H1 (cell line): ENCODE results near the gene ZNF652. TPM values are rescaled to one million over a fixed set of nuclear protein-coding genes. Genes with fewer than 3 reads are reported as not detected.

ENCODE experiments used
- CTCF ChIA-PET: fragments of 300-600 bp; sonication (Branson Sonifier 250); formaldehyde crosslinking; loops from one replicate; lab custom pipeline; 2021; ENCODE audit not compliant: partially characterized antibody; lab: Charles Lee
- POLR2A ChIA-PET: fragments of 300-600 bp; sonication (Branson Sonifier 250); formaldehyde crosslinking; loops from one replicate; lab custom pipeline; 2021; ENCODE audit warnings: inconsistent platforms; ENCODE audit not compliant: partially characterized antibody; lab: Charles Lee
- DNase-seq, 2 experiments: peaks; one replicate each; pipeline versions ENCODE4 v3.0.0 to v3.0.0-alpha.2; 2010 to 2022; ENCODE audit warnings: low spot score in 2 of 2, low read depth in 1 of 2, mixed read lengths in 1 of 2
- FAIRE-seq: peaks from 2 replicates; lab custom pipeline; 2011; peaks lifted over from hg19 to GRCh38; lab: Jason Lieb, UNC
- H2AFZ ChIP-seq: 2 replicates; pipeline ENCODE4 v1.8.1; 2012; ENCODE audit warnings: low read length, inconsistent platforms
- H2AK5ac ChIP-seq: 2 replicates; pipeline ENCODE4 v1.6.1; 2013; ENCODE audit warnings: low read depth, low read length
- H2BK120ac ChIP-seq: replicated peaks from 2 replicates; pipeline ENCODE3; 2013; ENCODE audit warnings: low read depth, low read length, inconsistent platforms
- H2BK12ac ChIP-seq: 2 replicates; pipeline ENCODE4 v1.6.1; 2013; ENCODE audit warnings: low read depth, low read length
- H2BK15ac ChIP-seq: 2 replicates; pipeline ENCODE4 v1.6.1; 2013; ENCODE audit warnings: low read length
- H2BK20ac ChIP-seq: 2 replicates; pipeline ENCODE4 v1.6.1; 2013; ENCODE audit warnings: low read length
- H2BK5ac ChIP-seq: 2 replicates; pipeline ENCODE4 v1.6.1; 2013; ENCODE audit warnings: low read depth, low read length
- H3K14ac ChIP-seq: 2 replicates; pipeline ENCODE4 v1.6.1; 2013; ENCODE audit warnings: inconsistent platforms; ENCODE audit not compliant: insufficient read length
- H3K18ac ChIP-seq: 2 replicates; pipeline ENCODE4 v1.6.1; 2013; ENCODE audit warnings: low read length; ENCODE audit errors: extremely low read depth
- H3K23ac ChIP-seq: 2 replicates; pipeline ENCODE4 v1.6.1; 2013; ENCODE audit warnings: inconsistent platforms; ENCODE audit not compliant: insufficient read length
- H3K23me2 ChIP-seq: 2 replicates; pipeline ENCODE4 v1.6.1; 2013; ENCODE audit warnings: low read depth, low read length
- H3K27ac ChIP-seq: 2 replicates; pipeline ENCODE4 v1.6.1; 2011; ENCODE audit warnings: low read depth, low read length, inconsistent platforms
- H3K27me3 ChIP-seq, 4 experiments: replicated peaks in 1 of 4; 1 replicate in 1 of 4; 2 replicates in 3 of 4; pipeline versions ENCODE4 v1.6.1 to v1.8.1; 2011 to 2013; ENCODE audit warnings: low read length in 3 of 4, mild to moderate bottlenecking in 3 of 4, inconsistent platforms in 2 of 4, mixed read lengths in 2 of 4, moderate library complexity in 1 of 4; ENCODE audit not compliant: control insufficient read depth in 3 of 4, insufficient read depth in 3 of 4; ENCODE audit errors: extremely low read depth in 1 of 4
- H3K36me3 ChIP-seq, 4 experiments: 2 replicates each; pipeline versions ENCODE4 v1.6.1 to v1.8.1; 2011 to 2013; ENCODE audit warnings: mild to moderate bottlenecking in 4 of 4, low read length in 3 of 4, moderate library complexity in 2 of 4, control low read depth in 1 of 4, inconsistent platforms in 1 of 4; ENCODE audit not compliant: insufficient read depth in 4 of 4, control insufficient read depth in 2 of 4
- H3K4ac ChIP-seq: replicated peaks from 2 replicates; pipeline ENCODE3; 2013; ENCODE audit warnings: low read length, low read depth, mixed read lengths, inconsistent platforms; ENCODE audit not compliant: insufficient read length
- H3K4me1 ChIP-seq, 4 experiments: replicated peaks in 1 of 4; 1 replicate in 1 of 4; 2 replicates in 3 of 4; pipeline versions ENCODE4 v1.6.1 to v1.8.1; 2011 to 2013; ENCODE audit warnings: low read length in 3 of 4, inconsistent platforms in 2 of 4, mixed read lengths in 1 of 4; ENCODE audit not compliant: insufficient read depth in 4 of 4, control insufficient read depth in 3 of 4
- H3K4me2 ChIP-seq, 2 experiments: 2 replicates each; pipeline versions ENCODE4 v1.6.1 to v1.8.1; 2011 to 2013; ENCODE audit warnings: low read depth in 2 of 2, low read length in 2 of 2, control low read depth in 1 of 2, inconsistent platforms in 1 of 2, mild to moderate bottlenecking in 1 of 2; ENCODE audit not compliant: insufficient read depth in 1 of 2
- H3K4me3 ChIP-seq, 4 experiments: fragments of 200-600, 300-600 bp in 1 of 4; sonication (generic), shearing (Covaris generic), sonication (Bioruptor Twin) in 1 of 4; 2 replicates each; pipeline versions ENCODE4 v1.5.1 to v1.8.1; 2011 to 2016; ENCODE audit warnings: low read length in 4 of 4, low read depth in 3 of 4, control low read depth in 2 of 4, inconsistent platforms in 2 of 4, mild to moderate bottlenecking in 2 of 4, mixed read lengths in 1 of 4, moderate library complexity in 1 of 4; ENCODE audit not compliant: insufficient read depth in 2 of 4; ENCODE audit errors: extremely low read depth in 1 of 4
- H3K56ac ChIP-seq: replicated peaks from 2 replicates; pipeline ENCODE3; 2013; ENCODE audit warnings: low read depth, mild to moderate bottlenecking, mixed read lengths, low read length, inconsistent platforms; ENCODE audit not compliant: insufficient read length
- H3K79me1 ChIP-seq: 2 replicates; pipeline ENCODE4 v1.6.1; 2013; ENCODE audit warnings: low read depth, low read length, control low read depth
- H3K79me2 ChIP-seq, 2 experiments: 2 replicates each; pipeline versions ENCODE4 v1.6.1 to v1.8.1; 2012 to 2013; ENCODE audit warnings: low read length in 2 of 2, mild to moderate bottlenecking in 2 of 2, inconsistent platforms in 1 of 2; ENCODE audit not compliant: insufficient read depth in 2 of 2, control insufficient read depth in 1 of 2
- H3K9ac ChIP-seq, 4 experiments: replicated peaks in 1 of 4; 1 replicate in 1 of 4; 2 replicates in 3 of 4; pipeline versions ENCODE4 v1.6.1 to v1.8.1; 2011 to 2013; ENCODE audit warnings: low read depth in 3 of 4, low read length in 3 of 4, control low read depth in 2 of 4, mild to moderate bottlenecking in 2 of 4, moderate library complexity in 2 of 4, inconsistent platforms in 1 of 4; ENCODE audit errors: extremely low read depth in 1 of 4
- H3K9me3 ChIP-seq, 2 experiments: 2 replicates each; pipeline versions ENCODE4 v1.6.1 to v1.8.1; 2012 to 2013; ENCODE audit warnings: mild to moderate bottlenecking in 2 of 2, moderate library complexity in 2 of 2, control low read depth in 1 of 2, inconsistent platforms in 1 of 2, low read depth in 1 of 2, low read length in 1 of 2, mixed read lengths in 1 of 2; ENCODE audit not compliant: insufficient read depth in 2 of 2
- H4K20me1 ChIP-seq, 2 experiments: replicated peaks in 1 of 2; 2 replicates each; pipeline versions ENCODE3 to v1.8.1; 2011 to 2013; ENCODE audit warnings: inconsistent platforms in 2 of 2, low read length in 2 of 2, mild to moderate bottlenecking in 1 of 2; ENCODE audit not compliant: insufficient read depth in 2 of 2, control insufficient read depth in 1 of 2
- H4K5ac ChIP-seq: 2 replicates; pipeline ENCODE4 v1.6.1; 2013; ENCODE audit warnings: low read length, low read depth, mixed read lengths, inconsistent platforms; ENCODE audit not compliant: insufficient read length
- H4K8ac ChIP-seq: 2 replicates; pipeline ENCODE4 v1.8.0; 2013; ENCODE audit warnings: mild to moderate bottlenecking, moderate library complexity, low read length, inconsistent platforms; ENCODE audit not compliant: insufficient read depth; ENCODE audit errors: extremely low read depth
- H4K91ac ChIP-seq: replicated peaks from 2 replicates; pipeline ENCODE3; 2013; ENCODE audit warnings: low read length, mixed read lengths, inconsistent platforms; ENCODE audit not compliant: insufficient read length
- CHD1 ChIP-seq: IDR thresholded peaks from 2 replicates; pipeline ENCODE4 v1.6.1; 2012; ENCODE audit warnings: low read depth, low read length, improper control_type of control experiment
- EGR1 ChIP-seq: IDR thresholded peaks from 2 replicates; pipeline ENCODE4 v1.6.1; 2011; ENCODE audit warnings: low read depth, low read length, borderline replicate concordance
- EZH2 ChIP-seq: fragments of 200-600 bp; sonication (generic); IDR thresholded peaks from 2 replicates; pipeline ENCODE4 v1.7.1; 2012; ENCODE audit warnings: low read depth, mild to moderate bottlenecking, moderate library complexity, low read length, inconsistent platforms; ENCODE audit not compliant: severe bottlenecking
- NANOG ChIP-seq: IDR thresholded peaks from 2 replicates; pipeline ENCODE4 v1.6.1; 2011; ENCODE audit warnings: low read length, low read depth, mild to moderate bottlenecking, inconsistent platforms; ENCODE audit not compliant: insufficient read depth, poor library complexity, severe bottlenecking
- PHF8 ChIP-seq: fragments of 200-600 bp; sonication (generic); conservative IDR thresholded peaks from 2 replicates; pipeline ENCODE4 v1.7.1; 2012; ENCODE audit warnings: low read depth, mild to moderate bottlenecking, inconsistent platforms, low read length, moderate library complexity
- RAD21 ChIP-seq, 2 experiments: IDR thresholded peaks in 1 of 2; conservative IDR thresholded peaks in 1 of 2; 2 replicates each; pipeline ENCODE4 v1.6.1; 2011; ENCODE audit warnings: low read depth in 2 of 2, low read length in 2 of 2, improper control_type of control experiment in 1 of 2, inconsistent platforms in 1 of 2, mild to moderate bottlenecking in 1 of 2, moderate library complexity in 1 of 2
- RNF2 ChIP-seq: fragments of 200-900, 300-1000 bp; sonication (generic); IDR thresholded peaks from 2 replicates; pipeline ENCODE4 v1.7.1; 2016; ENCODE audit warnings: borderline replicate concordance, low read depth, mild to moderate bottlenecking, antibody characterized with exemption, low read length; ENCODE audit not compliant: poor library complexity, severe bottlenecking; ENCODE audit errors: missing control alignments
- RXRA ChIP-seq: IDR thresholded peaks from 2 replicates; pipeline ENCODE4 v1.6.1; 2011; ENCODE audit warnings: low read depth, mild to moderate bottlenecking, low read length, moderate library complexity; ENCODE audit not compliant: insufficient read depth
- WGBS, 2 experiments: shearing (Covaris generic) in 1 of 2; methylation state at CpG; one replicate each; pipeline versions ENCODE4 v1.1.6 to v1.1.7; 2013 to 2015; ENCODE audit warnings: low lambda C conversion rate in 2 of 2, mixed read lengths in 2 of 2, inconsistent platforms in 1 of 2, low coverage in 1 of 2, missing lambda C conversion rate in 1 of 2; ENCODE audit not compliant: insufficient replicate concordance in 2 of 2, insufficient coverage in 1 of 2, insufficient read length in 1 of 2; ENCODE audit errors: extremely low coverage in 1 of 2, missing lambda C conversion rate in 1 of 2; 5-methylcytosine and 5-hydroxymethylcytosine counted together
- polyA plus RNA-seq, 7 experiments: library from polyadenylated mRNA; depleted of rRNA in 3 of 7; stranded (reverse) in 5 of 7; unstranded in 2 of 7; fragments of >200 nt in 5 of 7; fragments of 200-250 nt in 2 of 7; gene quantifications; 1 replicate in 5 of 7; 2 replicates in 1 of 7; 4 replicates in 1 of 7; pipeline versions ENCODE4 v1.2.1 to v1.2.3, GENCODE V29; 2011 to 2013; ENCODE audit warnings: missing spikeins in 2 of 7, mixed read lengths in 2 of 7
- total RNA-seq: library from RNA; stranded (reverse); fragmentation: NEBNext Ultra II Directional; extraction: Animal tissue kit (Norgen Biotek cat#: 25700); gene quantifications from 2 replicates; pipeline ENCODE4 v1.2.1, GENCODE V29; 2021

The ZNF652 gene
- total and polyA plus RNA-seq, 2 of the 8 experiments (the other 6 are each of a cell fraction or from before 2014, with no cell fraction given), result 13.5 to 39.6 TPM

DNA sequence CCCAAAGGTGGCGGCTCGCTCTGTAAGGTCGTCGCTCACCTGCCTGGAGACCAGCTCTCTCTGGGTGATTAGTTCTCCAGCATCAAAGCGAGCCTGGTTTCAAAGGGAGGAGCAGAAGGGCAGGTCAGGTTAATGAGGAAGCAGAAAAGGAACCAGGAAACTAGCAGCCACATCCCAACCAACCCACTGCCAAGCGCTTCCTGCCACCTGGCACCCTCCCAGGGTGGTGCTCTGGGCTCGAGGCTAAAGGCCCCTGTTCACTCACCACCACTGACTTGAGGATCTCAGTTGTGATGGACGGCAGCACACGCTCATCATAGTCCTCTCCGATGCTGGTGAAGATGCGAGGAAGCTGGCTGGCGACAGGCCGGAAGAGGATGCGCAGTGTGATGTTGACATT is 47.0 kb upstream of the ZNF652 start:
- Histone ChIP-seq H3K9me3 (no peaks in the 10 kb centered on the region), H4K91ac (no peak overlapping the region), H3K18ac (no peak overlapping the region), H3K23ac (no peak overlapping the region), H3K4ac (no peak overlapping the region), H2AK5ac (no peak overlapping the region), H3K4me1 (no peaks in the 10 kb centered on the region), H3K56ac (no peak overlapping the region), H2BK5ac (no peak overlapping the region), H4K8ac (no peak overlapping the region), H4K20me1 (peaks cover 5 to 7% of the 10 kb centered on the region in 2 experiments), H2BK20ac (no peak overlapping the region), H3K27me3 (no peaks in the 10 kb centered on the region), H3K27ac (no peak overlapping the region), H2BK12ac (no peak overlapping the region), H3K79me1 (peaks cover 2% of the 10 kb centered on the region), H4K5ac (no peak overlapping the region), H2BK120ac (no peak overlapping the region), H3K23me2 (peaks cover 1% of the 10 kb centered on the region; the same call in 1 of the 2 replicates), H3K9ac (no peak overlapping the region), H3K79me2 (peaks cover under 1 to 8% of the 10 kb centered on the region in 2 experiments; a peak in 3 of 4 replicates), H3K36me3 (peaks cover 43 to 86% (median 75%) of the 10 kb centered on the region in 4 experiments), H2AFZ (no peak overlapping the region), H3K4me2 (no peak overlapping the region), H3K14ac (no peak overlapping the region), H2BK15ac (no peak overlapping the region), H3K4me3 (no peak overlapping the region)
- POLR2A ChIA-PET, result interaction anchor here (1.0 to 2.0 kb wide), 4 partner anchors 8 to 147 kb away, joined by 3 to 7 read pairs (median 4); no protein-coding TSS in a partner anchor
- DNase-seq (no peak), FAIRE-seq (no peak)
- 95% methylated on average over 14 of the region's 14 CpGs; no CpG with 5 or more reads in 1 of the 2 experiments for WGBS, 2 experiments
- CTCF ChIA-PET, result interaction anchor here (0.6 to 8.9 kb wide), 32 partner anchors 10 to 284 kb away, joined by 3 to 138 read pairs (median 5); no protein-coding TSS in a partner anchor
- TF ChIP-seq PHF8, result no peak
- no peak for TF ChIP-seq NANOG
- no peak for TF ChIP-seq EGR1
- TF ChIP-seq CHD1, result no peak
- no peak for TF ChIP-seq EZH2
- no peak for TF ChIP-seq RAD21 (IDR thresholded peaks at IDR 0.05 in 1 of 2, conservative IDR thresholded peaks at IDR 0.05 in 1 of 2; ENCODE audit: low read depth in 2 of 2, low read length in 2 of 2)
- no peak for TF ChIP-seq RNF2
- TF ChIP-seq RXRA, result no peak
